PC-3 (cell line): ENCODE results near the gene CIC. TPM values are rescaled to one million over a fixed set of nuclear protein-coding genes. Genes with fewer than 3 reads are reported as not detected.

Experiments
- ATAC-seq: fragments of 200-7000 bp; cut with Tn5 transposase; 2 replicates; pipeline ENCODE4 v1.9.1; 2020; ENCODE audit warnings: mild to moderate bottlenecking, moderate library complexity
- BruUV-seq: library from RNA; stranded (reverse); fragments of 400-500 nt; replicated peaks from 2 replicates; lab custom pipeline; 2021; lab: Mats Ljungman, UMichigan
- CTCF ChIA-PET: fragments of 300-600 bp; sonication (Branson Sonifier 250); formaldehyde crosslinking; loops from one replicate; lab custom pipeline; 2022; ENCODE audit warnings: antibody characterized with exemption; lab: Charles Lee
- POLR2A ChIA-PET: fragments of 300-600 bp; sonication (Branson Sonifier 250); formaldehyde crosslinking; loops from one replicate; lab custom pipeline; 2022; ENCODE audit warnings: antibody characterized with exemption; ENCODE audit not compliant: unreplicated experiment; lab: Charles Lee
- DNase-seq: peaks from one replicate; pipeline ENCODE4 v3.0.0-alpha.2; 2015
- H2AFZ ChIP-seq: fragments of 300-600 bp; sonication (generic); 2 replicates; pipeline ENCODE4 v1.6.0; 2016; ENCODE audit warnings: antibody characterized with exemption, low read length
- H3F3A ChIP-seq: fragments of 300-600 bp; sonication (generic); one replicate; pipeline ENCODE4 v1.6.0; 2017; ENCODE audit warnings: antibody characterized with exemption, low read length, control low read depth, mild to moderate bottlenecking; ENCODE audit not compliant: unreplicated experiment
- H3K27ac ChIP-seq: fragments of 300-600 bp; sonication (generic); 2 replicates; pipeline ENCODE4 v1.5.1; 2016; ENCODE audit warnings: mild to moderate bottlenecking, low read length
- H3K27me3 ChIP-seq: fragments of 300-600 bp; sonication (generic); 2 replicates; pipeline ENCODE4 v1.6.1; 2016; ENCODE audit warnings: low read length, mixed read lengths
- H3K36me3 ChIP-seq: fragments of 300-600 bp; sonication (generic); 2 replicates; pipeline ENCODE4 v1.6.1; 2016; ENCODE audit warnings: low read depth, mixed run types, low read length, mixed read lengths
- H3K4me1 ChIP-seq: fragments of 300-600 bp; sonication (generic); 2 replicates; pipeline ENCODE4 v1.5.1; 2016; ENCODE audit warnings: low read length; ENCODE audit not compliant: insufficient read depth
- H3K4me2 ChIP-seq: fragments of 300-600 bp; sonication (generic); 2 replicates; pipeline ENCODE4 v1.6.0; 2016; ENCODE audit warnings: low read length
- H3K4me3 ChIP-seq: fragments of 300-600 bp; sonication (generic); 2 replicates; pipeline ENCODE4 v1.5.1; 2016; ENCODE audit warnings: mild to moderate bottlenecking, low read length, mixed read lengths
- H3K79me2 ChIP-seq: fragments of 300-600 bp; sonication (generic); 2 replicates; pipeline ENCODE4 v1.6.1; 2017; ENCODE audit warnings: low read length, mixed read lengths
- H3K9ac ChIP-seq: fragments of 300-600 bp; sonication (generic); 2 replicates; pipeline ENCODE4 v1.6.0; 2016; ENCODE audit warnings: mild to moderate bottlenecking, low read length
- H3K9me2 ChIP-seq: fragments of 300-600 bp; sonication (generic); replicated peaks from 2 replicates; pipeline ENCODE4 v1.6.1; 2016; ENCODE audit warnings: mixed run types, low read length, mixed read lengths
- H3K9me3 ChIP-seq: fragments of 300-600 bp; sonication (generic); 2 replicates; pipeline ENCODE4 v1.6.1; 2016; ENCODE audit warnings: low read length, mixed read lengths
- H4K20me1 ChIP-seq: fragments of 300-600 bp; sonication (generic); 2 replicates; pipeline ENCODE4 v1.6.1; 2016; ENCODE audit warnings: low read length, mixed read lengths
- EZH2 ChIP-seq: fragments of 300-600 bp; sonication (generic); IDR thresholded peaks from one replicate; pipeline ENCODE4 v1.6.1; 2017; ENCODE audit warnings: antibody characterized with exemption, mild to moderate bottlenecking, low read length; ENCODE audit not compliant: unreplicated experiment
- EZH2phosphoT487 ChIP-seq: fragments of 300-600 bp; sonication (generic); IDR thresholded peaks from 2 replicates; pipeline ENCODE4 v1.6.1; 2018; ENCODE audit warnings: mild to moderate bottlenecking, antibody characterized with exemption, low read length, borderline replicate concordance
- intact Hi-C: fragments of 100-400 bp; cut with micrococcal nuclease; formaldehyde crosslinking; loops from 2 replicates; pipeline ENCODE4 v1.9.0; 2023
- total RNA-seq: library from RNA; depleted of rRNA; stranded (reverse); fragments of >200 nt; gene quantifications from 2 replicates; pipeline ENCODE4 v1.2.3, GENCODE V29; 2014
- TF ChIP-seq, protein P1 (sequence below): fragments of 300-600 bp; sonication (generic); conservative IDR thresholded peaks from 2 replicates; pipeline ENCODE4 v1.5.1; 2017; ENCODE audit warnings: antibody characterized with exemption, low read depth, mild to moderate bottlenecking, low read length

CIC gene
- total RNA-seq, 1 experiment from 2014 or later = 9.8 TPM

DNA sequence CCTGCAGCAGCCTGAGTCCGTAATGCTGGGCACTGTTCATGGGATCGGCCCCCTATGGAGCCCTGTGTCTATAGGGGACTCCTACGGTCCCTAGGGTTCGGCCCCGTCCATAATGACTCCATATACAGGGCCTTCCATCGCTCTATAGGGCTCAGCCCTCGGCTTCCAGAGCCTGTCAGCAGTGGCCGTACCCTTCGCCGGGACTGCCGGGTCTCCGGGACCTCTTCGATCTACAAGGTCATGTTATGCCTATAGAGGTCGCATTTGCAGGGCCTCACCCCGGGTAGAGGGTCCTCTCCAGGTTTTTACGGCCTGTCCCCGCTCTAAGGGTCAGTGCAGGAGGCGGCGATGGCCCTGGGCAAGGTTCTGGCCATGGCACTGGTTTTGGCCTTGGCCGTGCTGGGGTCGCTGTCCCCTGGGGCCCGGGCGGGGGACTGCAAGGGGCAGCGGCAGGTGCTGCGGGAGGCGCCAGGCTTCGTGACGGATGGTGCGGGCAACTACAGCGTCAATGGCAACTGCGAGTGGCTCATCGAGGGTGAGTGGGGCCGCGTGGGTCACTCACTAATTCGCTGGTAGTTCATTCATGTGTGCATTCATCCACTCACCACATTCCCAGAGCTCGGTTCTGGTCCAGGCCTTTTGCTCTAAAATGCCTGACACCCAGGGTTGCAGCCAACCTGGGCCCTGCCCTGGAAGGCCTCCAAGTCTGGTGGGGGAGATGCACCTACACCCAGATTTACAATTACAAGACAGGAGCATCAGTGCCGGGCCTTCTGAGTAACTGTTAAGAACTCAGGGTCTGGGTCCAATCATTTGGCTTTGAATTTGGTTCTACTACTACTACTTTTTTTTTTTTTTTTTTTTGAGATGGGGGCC, 57.1 kb downstream of the CIC start:
- H3K27me3 ChIP-seq = no peaks in the 10 kb centered on the region
- H2AFZ ChIP-seq = peak overlapping the region; percentile 94
- intact Hi-C loops = no loop called here
- POLR2A ChIA-PET = no interaction called here
- ATAC-seq = peak; percentile 32
- no peaks in the 10 kb centered on the region for H3K9me3 ChIP-seq
- H4K20me1 ChIP-seq = no peaks in the 10 kb centered on the region
- H3K9ac ChIP-seq = peak overlapping the region; percentile 90
- no peak for DNase-seq
- 0 out of 2 replicates have a peak overlapping the region, but pooled peaks have one; percentile 13 for H3K27ac ChIP-seq
- H3K4me1 ChIP-seq = peaks cover 8% of the 10 kb centered on the region
- H3F3A ChIP-seq = no peaks in the 10 kb centered on the region
- TF ChIP-seq, protein P1, sequence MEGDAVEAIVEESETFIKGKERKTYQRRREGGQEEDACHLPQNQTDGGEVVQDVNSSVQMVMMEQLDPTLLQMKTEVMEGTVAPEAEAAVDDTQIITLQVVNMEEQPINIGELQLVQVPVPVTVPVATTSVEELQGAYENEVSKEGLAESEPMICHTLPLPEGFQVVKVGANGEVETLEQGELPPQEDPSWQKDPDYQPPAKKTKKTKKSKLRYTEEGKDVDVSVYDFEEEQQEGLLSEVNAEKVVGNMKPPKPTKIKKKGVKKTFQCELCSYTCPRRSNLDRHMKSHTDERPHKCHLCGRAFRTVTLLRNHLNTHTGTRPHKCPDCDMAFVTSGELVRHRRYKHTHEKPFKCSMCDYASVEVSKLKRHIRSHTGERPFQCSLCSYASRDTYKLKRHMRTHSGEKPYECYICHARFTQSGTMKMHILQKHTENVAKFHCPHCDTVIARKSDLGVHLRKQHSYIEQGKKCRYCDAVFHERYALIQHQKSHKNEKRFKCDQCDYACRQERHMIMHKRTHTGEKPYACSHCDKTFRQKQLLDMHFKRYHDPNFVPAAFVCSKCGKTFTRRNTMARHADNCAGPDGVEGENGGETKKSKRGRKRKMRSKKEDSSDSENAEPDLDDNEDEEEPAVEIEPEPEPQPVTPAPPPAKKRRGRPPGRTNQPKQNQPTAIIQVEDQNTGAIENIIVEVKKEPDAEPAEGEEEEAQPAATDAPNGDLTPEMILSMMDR = peak; percentile 28
- no peak for TF ChIP-seq EZH2phosphoT487
- TF ChIP-seq EZH2 = no peak
- peak overlapping the region; percentile 97 for H3K4me2 ChIP-seq
- H3K79me2 ChIP-seq = peaks cover 34% of the 10 kb centered on the region
- peak overlapping the region; percentile 99 for H3K4me3 ChIP-seq
- no peaks in the 10 kb centered on the region for H3K9me2 ChIP-seq
- no peaks in the 10 kb centered on the region for H3K36me3 ChIP-seq
- CTCF ChIA-PET = no interaction called here
- BruUV-seq = TSS peak; percentile 79

DNA sequence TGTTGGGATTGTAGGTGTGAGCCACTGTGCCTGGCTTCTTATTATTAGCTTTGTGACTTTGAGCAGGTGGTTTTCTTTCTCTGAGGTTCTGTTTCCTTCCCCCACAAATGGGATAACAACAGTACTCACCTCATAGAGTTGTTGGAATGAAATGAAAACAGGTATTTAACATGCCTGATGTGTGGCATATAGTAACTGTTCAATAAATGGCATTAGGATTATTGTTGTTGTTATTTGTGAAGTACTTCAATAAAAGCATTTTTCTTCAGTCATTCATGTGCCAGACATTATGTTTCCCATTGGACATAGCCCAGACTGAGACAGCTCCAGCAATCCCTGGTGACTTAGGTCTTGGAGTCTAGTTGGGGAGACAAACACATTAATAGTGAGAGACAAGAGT, 57.9 kb downstream of the CIC start:
- Histone ChIP-seq H3K79me2 (peaks cover 34% of the 10 kb centered on the region), H3K9me2 (no peaks in the 10 kb centered on the region), H3K9ac (no peak overlapping the region), H3K4me3 (peak overlapping the region; percentile 99), H3K9me3 (no peaks in the 10 kb centered on the region), H3K4me1 (peaks cover 8% of the 10 kb centered on the region), H2AFZ (no peak overlapping the region), H4K20me1 (no peaks in the 10 kb centered on the region), H3K36me3 (no peaks in the 10 kb centered on the region), H3K27ac (no peak overlapping the region), H3K4me2 (peak overlapping the region; percentile 97), H3F3A (no peaks in the 10 kb centered on the region), H3K27me3 (no peaks in the 10 kb centered on the region)
- DNase-seq = no peak
- CTCF ChIA-PET = no interaction called here
- intact Hi-C loops = no loop called here
- no TSS peak for BruUV-seq
- POLR2A ChIA-PET = no interaction called here
- TF ChIP-seq EZH2 (no peak), EZH2phosphoT487 (no peak)
- TF ChIP-seq, protein P1 = no peak
- no peak for ATAC-seq

DNA sequence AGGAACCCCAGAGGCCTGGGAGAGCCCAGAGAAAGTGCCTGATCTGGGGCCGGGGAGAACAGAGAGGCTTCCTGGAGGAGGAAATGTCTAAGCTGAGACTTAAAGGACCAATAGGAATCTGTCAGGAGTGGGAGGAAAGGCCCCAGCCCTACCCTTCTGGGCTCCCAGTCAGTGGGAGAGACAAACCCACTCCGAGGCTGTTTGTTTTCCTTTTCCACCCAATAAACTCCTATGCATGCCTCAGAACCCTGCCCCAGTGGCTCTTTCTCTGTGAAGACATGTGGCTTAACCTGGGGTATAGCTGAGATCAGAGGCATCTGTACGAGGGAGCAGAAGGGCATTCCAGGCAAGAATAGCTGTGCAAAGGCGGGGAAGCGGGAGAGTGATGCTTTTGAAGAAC, 58.3 kb downstream of the CIC start:
- H3K9ac ChIP-seq = no peak overlapping the region
- H3K4me2 ChIP-seq = peak overlapping the region; percentile 97
- H3K4me3 ChIP-seq = no peak overlapping the region; the same call in 1 of the 2 replicates
- H3K27ac ChIP-seq = no peak overlapping the region
- no peaks in the 10 kb centered on the region for H3K9me2 ChIP-seq
- peaks cover 34% of the 10 kb centered on the region for H3K79me2 ChIP-seq
- POLR2A ChIA-PET = no interaction called here
- no peaks in the 10 kb centered on the region for H4K20me1 ChIP-seq
- no peaks in the 10 kb centered on the region for H3K27me3 ChIP-seq
- BruUV-seq = no TSS peak
- intact Hi-C loops = no loop called here
- H3K9me3 ChIP-seq = no peaks in the 10 kb centered on the region
- no peaks in the 10 kb centered on the region for H3K36me3 ChIP-seq
- no peak for TF ChIP-seq EZH2phosphoT487
- TF ChIP-seq EZH2 = no peak
- TF ChIP-seq, protein P1 = no peak
- DNase-seq (no peak), ATAC-seq (no peak)
- no peaks in the 10 kb centered on the region for H3F3A ChIP-seq
- CTCF ChIA-PET = no interaction called here
- no peak overlapping the region for H2AFZ ChIP-seq
- peaks cover 8% of the 10 kb centered on the region for H3K4me1 ChIP-seq
